ENCODE measurements around the gene MAPKBP1.

DNA sequence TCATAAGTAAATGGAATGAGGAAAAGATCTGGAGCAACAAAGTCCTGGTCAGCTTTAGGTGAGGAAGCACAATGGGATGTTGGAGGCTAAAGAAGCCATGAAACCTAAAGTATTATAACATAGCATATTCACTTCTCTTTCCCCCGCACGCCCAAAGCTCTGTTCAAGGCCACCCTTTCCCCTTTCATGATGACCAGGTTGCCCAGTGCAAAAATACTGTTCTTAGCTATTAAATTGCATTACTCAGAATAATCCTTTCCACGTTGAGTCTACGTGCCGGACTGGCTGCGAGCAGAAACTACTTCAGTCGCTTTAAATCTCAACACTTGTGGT, 589 bp upstream of the MAPKBP1 start:
- TF ChIP-seq, protein P1, sequence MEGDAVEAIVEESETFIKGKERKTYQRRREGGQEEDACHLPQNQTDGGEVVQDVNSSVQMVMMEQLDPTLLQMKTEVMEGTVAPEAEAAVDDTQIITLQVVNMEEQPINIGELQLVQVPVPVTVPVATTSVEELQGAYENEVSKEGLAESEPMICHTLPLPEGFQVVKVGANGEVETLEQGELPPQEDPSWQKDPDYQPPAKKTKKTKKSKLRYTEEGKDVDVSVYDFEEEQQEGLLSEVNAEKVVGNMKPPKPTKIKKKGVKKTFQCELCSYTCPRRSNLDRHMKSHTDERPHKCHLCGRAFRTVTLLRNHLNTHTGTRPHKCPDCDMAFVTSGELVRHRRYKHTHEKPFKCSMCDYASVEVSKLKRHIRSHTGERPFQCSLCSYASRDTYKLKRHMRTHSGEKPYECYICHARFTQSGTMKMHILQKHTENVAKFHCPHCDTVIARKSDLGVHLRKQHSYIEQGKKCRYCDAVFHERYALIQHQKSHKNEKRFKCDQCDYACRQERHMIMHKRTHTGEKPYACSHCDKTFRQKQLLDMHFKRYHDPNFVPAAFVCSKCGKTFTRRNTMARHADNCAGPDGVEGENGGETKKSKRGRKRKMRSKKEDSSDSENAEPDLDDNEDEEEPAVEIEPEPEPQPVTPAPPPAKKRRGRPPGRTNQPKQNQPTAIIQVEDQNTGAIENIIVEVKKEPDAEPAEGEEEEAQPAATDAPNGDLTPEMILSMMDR (IDR thresholded peaks at IDR 0.05) = no peak
- no peak for TF ChIP-seq ZFX (IDR thresholded peaks at IDR 0.05; ENCODE audit: borderline replicate concordance)

Measured in 22Rv1 (cell line).